ENCODE data around the gene NOBOX.
"Not testable (repeated sequence)": the region's sequence is repeated elsewhere in the genome, so short reads cannot be mapped to it uniquely, and the experiment has no call there.

DNA sequence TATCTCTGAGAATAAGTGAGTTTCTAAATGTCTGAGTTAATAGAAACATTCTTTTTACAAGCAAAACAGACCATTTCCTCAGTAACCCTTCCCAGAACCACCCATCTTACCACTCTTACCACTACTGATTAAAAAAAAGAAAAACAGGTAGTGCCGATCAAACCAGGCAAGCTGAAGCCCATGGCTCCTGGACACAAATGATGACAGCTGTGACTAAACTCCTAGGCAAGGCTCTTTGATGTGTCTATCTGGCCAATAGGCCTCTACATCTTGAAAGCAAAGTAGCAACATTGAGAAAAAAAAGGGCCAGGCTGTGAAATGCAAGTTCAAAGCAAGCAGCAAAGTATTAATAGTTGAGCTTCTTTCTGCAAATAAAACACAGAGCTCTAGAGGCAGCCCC, 54.9 kb downstream of the NOBOX start:
- TF ChIP-seq, protein P1, sequence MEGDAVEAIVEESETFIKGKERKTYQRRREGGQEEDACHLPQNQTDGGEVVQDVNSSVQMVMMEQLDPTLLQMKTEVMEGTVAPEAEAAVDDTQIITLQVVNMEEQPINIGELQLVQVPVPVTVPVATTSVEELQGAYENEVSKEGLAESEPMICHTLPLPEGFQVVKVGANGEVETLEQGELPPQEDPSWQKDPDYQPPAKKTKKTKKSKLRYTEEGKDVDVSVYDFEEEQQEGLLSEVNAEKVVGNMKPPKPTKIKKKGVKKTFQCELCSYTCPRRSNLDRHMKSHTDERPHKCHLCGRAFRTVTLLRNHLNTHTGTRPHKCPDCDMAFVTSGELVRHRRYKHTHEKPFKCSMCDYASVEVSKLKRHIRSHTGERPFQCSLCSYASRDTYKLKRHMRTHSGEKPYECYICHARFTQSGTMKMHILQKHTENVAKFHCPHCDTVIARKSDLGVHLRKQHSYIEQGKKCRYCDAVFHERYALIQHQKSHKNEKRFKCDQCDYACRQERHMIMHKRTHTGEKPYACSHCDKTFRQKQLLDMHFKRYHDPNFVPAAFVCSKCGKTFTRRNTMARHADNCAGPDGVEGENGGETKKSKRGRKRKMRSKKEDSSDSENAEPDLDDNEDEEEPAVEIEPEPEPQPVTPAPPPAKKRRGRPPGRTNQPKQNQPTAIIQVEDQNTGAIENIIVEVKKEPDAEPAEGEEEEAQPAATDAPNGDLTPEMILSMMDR (IDR thresholded peaks at IDR 0.05; ENCODE audit: low read length) = not testable (repeated sequence)
- TF ChIP-seq EZH2 (IDR thresholded peaks at IDR 0.05; ENCODE audit: borderline replicate concordance, low read length) = not testable (repeated sequence)
